AG10803 (cell line): ENCODE data around the gene DUSP23.

Source experiments
- DNase-seq: peaks from one replicate; pipeline ENCODE4 v3.0.0; 2010; ENCODE audit warnings: low read depth
- H3K4me3 ChIP-seq: 2 replicates; pipeline ENCODE4 v1.5.1; 2011; ENCODE audit warnings: mild to moderate bottlenecking, low read length, control low read depth
- CTCF ChIP-seq: conservative IDR thresholded peaks from 2 replicates; pipeline ENCODE4 v1.5.1; 2011; ENCODE audit warnings: mild to moderate bottlenecking, low read length, control low read depth, inconsistent platforms

DUSP23 gene

GRCh38 chr1:159765806-159766205, 15.0 kb upstream of the DUSP23 start:
- no peak for DNase-seq
- H3K4me3 ChIP-seq: no peak overlapping the region
- TF ChIP-seq CTCF: no peak

- no peak for DNase-seq
- no peak for TF ChIP-seq CTCF
- no peak overlapping the region for H3K4me3 ChIP-seq
Measured at GRCh38 chr1:159771127-159771895, 9.5 kb upstream of the DUSP23 start.

- H3K4me3 ChIP-seq: no peak overlapping the region
- no peak for TF ChIP-seq CTCF
- no peak for DNase-seq
Measured at GRCh38 chr1:159774465-159774864, 6.3 kb upstream of the DUSP23 start.

DNA sequence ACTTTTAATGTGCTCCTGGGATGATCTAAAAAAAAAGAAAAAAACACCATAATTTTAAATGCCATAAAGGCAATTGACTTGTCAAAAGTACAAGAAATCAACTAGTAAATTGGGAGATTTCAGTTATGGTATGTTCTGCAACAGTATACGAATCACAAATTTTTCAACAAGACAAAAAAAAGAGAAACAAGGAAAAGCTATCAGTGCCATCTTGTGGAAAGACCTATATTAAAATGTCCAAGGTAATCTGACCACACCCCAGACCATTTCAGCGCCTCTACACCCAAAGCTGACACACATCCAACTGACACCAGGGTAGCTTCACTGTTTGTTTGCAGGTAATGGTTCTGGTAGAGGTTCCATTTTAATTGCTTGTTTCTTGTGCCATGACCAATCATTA, 5.0 kb upstream of the DUSP23 start:
- no peak overlapping the region for H3K4me3 ChIP-seq
- DNase-seq: peak; percentile 9
- TF ChIP-seq CTCF: peak; percentile 21; the same call in 1 of the 2 replicates

- no peak overlapping the region for H3K4me3 ChIP-seq
- TF ChIP-seq CTCF: no peak
- DNase-seq: no peak
Measured at GRCh38 chr1:159778266-159778665, 2.5 kb upstream of the DUSP23 start.

DNA sequence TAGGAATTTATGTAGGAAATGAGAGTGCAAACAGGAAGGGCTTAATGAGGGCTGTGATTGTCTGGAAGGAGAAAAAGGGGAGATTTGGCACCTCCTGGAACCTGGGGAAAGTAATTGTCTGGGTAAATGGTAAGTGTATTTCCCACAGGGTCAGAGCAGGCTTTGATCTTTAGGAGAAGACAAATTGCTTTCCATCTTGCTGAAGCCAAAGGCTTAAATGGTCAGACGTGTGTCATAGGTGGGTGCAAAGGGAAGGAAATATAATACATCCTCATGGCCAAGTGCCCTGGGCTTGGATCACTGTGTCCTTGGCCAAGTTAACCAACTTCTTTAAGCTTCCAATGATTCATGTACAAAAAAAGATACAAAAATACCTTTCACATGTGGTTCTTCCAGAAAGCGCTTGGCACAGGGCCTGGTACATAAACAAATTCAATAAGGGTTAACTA, 1.3 kb upstream of the DUSP23 start:
- H3K4me3 ChIP-seq: no peak overlapping the region
- DNase-seq: peak; percentile 62
- TF ChIP-seq CTCF: no peak

DNA sequence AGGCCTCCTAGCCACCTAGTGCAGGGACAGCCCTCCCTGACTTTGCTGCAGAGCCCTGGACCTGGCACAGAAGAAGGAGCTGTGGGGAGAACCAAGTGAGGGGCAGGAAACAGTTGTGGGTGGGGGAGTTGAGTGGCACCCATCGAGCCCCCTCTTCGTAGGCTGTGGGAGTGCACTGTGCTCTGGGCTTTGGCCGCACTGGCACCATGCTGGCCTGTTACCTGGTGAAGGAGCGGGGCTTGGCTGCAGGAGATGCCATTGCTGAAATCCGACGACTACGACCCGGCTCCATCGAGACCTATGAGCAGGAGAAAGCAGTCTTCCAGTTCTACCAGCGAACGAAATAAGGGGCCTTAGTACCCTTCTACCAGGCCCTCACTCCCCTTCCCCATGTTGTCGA, 1.2 kb downstream of the DUSP23 start:
- DNase-seq: no peak
- TF ChIP-seq CTCF: no peak
- H3K4me3 ChIP-seq: peak overlapping the region; percentile 74
